HG03439 (cell line): Measurements from ENCODE around the gene MPRIP.
"Not testable (repeated sequence)": the region's sequence is repeated elsewhere in the genome, so short reads cannot be mapped to it uniquely, and the experiment has no call there.

ENCODE experiments used
- ATAC-seq: cut with Tn5 transposase; IDR thresholded peaks from one replicate; pipeline ENCODE4 v1.9.1; 2021; ENCODE audit warnings: mild to moderate bottlenecking, moderate library complexity; ENCODE audit not compliant: unreplicated experiment

MPRIP gene

GRCh38 chr17:17011043-17011907 lies 31.0 kb upstream of the MPRIP start:
- not testable (repeated sequence) for ATAC-seq

DNA sequence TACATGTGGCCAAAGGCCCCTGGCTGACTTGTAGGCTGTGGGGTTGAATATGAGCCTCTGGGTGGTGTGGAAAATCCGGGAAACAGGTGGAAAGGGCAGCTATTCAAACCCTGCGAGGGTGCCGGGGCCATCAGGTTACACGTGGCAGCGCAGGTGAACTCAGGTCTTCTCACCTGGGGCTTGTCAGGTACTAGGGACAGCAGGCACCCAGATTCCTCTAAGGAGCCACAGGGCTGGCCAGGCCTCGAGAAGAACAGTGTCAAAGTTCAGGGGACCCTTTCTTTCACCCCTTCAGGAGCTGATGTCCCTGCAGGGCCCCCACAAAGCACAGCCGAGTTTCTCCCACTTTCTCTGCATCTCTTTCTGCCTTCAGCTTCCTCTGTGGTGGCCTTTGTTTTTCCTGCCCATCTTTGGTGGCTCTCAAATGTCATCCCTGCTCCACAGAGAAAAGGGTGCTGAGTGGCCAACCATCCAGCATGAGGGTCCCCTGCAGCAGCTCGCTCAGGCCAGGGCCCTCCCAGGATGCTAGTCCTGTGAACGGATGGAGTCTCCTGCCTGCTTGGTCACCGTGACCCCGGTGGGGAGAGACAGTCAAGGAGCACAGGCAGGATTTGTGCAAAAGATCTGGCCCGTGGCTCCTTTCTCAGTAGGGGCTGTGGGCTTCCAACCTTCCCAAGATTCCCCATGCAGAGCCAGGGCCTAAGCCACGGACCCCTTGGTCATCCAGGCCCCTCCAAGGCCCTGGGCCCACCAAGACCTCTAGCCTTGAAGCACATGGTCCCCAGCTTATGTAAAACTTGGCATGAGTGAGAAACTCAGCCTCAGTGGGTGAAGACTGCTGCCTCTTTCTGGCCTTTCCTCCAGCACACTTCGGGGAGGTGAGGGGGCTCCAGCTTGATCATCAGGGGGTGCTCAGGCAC lies 28.2 kb upstream of the MPRIP start:
- ATAC-seq, result not testable (repeated sequence)

DNA sequence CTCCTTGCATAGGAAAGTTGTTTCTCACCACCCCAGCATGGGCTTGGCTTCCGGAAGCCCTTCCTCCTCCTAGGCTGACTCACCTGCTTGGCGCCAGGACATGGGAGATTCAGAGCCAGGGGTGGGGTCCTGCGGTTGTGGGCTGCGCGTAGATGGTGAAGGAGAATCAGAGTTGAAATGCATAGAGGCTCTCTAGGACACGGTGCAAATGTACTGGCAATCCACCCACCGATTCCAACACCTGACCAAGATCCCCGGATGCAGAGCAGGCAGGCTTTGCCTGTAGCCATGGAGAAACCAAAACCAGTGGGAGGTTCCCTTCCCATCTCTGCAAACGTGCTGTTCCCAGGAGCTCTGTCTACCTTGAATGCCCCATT lies 27.5 kb upstream of the MPRIP start:
- not testable (repeated sequence) for ATAC-seq

GRCh38 chr17:17015230-17015629 lies 27.0 kb upstream of the MPRIP start:
- no peak for ATAC-seq

GRCh38 chr17:17016199-17017197 lies 25.8 kb upstream of the MPRIP start:
- not testable (repeated sequence) for ATAC-seq

DNA sequence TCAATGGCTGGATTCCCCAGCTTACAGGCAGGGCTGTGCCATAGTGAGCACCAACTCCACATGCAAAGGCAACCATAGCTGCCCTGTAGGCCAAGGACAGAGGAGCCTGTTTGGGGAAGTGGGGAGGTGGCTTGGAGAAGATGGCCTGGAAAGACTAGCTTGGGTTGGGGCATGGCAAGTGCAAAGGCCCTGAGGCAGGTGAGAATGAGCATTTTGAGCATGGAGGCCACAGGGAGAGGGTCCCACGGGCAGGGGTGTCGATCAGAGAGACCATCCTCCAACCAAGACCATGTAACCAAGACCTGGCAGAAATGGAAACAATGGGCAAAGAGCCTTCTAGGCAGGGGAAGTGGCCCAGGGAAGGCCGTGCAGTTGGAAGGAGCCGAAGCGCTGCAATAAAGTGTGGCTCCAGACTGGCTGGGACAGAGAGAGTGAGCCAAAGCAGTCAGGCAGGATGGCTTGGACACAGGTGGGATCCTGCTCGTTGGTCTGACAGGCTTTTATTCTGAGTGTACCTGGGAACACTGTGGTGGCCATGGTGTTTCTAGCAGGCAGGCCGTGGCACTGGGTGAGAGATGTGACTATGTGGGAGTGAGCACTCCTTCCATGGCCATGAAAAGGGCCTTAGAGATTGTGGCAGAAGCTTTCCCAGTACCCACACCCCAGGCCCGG lies 24.8 kb upstream of the MPRIP start:
- no peak for ATAC-seq

- ATAC-seq, result no peak
Observed at GRCh38 chr17:17018021-17018441, 24.2 kb upstream of the MPRIP start.

DNA sequence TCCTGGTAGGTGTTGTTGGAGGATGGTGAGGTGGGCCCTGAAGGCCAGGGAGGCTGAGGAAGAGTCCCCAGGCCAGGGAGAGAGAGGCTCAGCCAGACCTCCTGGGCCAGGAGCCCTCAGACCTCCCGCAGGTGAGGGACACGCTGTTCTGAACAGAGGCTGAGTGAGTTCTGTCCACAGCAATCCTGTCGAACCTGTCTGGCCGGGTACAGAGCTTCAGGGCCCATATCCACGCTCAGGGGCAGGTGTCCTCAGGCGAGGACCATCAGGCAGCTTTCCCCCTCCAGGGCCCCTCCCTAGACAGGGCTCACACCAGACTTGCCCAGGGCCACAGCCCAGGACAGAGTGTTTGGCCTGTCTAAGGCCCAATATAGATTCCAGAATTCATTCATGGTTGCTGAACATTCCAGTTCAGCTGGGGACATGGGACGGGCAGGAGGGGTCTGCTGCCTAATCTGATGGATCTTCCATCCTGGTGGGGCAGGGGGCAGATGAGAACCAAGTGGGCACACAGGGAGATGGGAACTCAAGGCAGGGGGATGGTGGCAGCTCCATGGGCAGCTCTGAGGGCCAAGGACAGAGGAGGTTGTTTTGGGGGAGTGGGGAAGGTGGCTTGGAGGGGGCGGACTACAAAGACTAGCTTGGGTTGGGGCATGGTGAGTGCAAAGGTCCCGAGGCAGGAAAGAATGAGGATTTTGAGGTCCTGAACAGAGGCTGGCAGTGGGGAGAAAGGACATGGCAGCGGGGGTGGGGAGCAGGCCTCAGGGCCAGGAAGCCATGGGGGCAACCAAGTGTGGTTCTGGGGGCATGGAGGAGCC lies 23.4 kb upstream of the MPRIP start:
- ATAC-seq, result no peak

- ATAC-seq, result no peak
Observed at GRCh38 chr17:17019430-17019762, 22.9 kb upstream of the MPRIP start.

GRCh38 chr17:17019891-17020456 lies 22.3 kb upstream of the MPRIP start:
- no peak for ATAC-seq

DNA sequence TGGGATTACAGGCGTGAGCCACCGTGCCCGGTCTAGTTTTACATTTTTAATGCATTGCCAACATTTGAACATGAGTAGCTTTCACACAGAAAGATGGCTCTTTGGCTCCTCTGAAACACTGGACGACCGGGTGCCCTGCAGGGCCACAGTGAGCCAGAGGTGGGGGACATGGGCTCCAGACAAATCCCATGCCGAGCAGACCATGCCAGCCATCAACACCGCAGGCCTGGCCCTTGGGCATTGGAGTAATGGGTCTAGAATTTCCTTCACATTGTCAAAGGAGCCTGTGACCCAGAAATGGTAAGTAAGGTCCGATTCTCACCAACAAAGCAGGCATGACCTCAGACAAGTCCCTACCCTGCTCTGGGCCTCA lies 21.4 kb upstream of the MPRIP start:
- no peak for ATAC-seq

GRCh38 chr17:17021194-17021863 lies 20.9 kb upstream of the MPRIP start:
- no peak for ATAC-seq

- no peak for ATAC-seq
Observed at GRCh38 chr17:17022011-17022410, 20.2 kb upstream of the MPRIP start.

GRCh38 chr17:17022456-17022855 lies 19.8 kb upstream of the MPRIP start:
- no peak for ATAC-seq

- no peak for ATAC-seq
Observed at GRCh38 chr17:17024778-17025300, 17.4 kb upstream of the MPRIP start.

DNA sequence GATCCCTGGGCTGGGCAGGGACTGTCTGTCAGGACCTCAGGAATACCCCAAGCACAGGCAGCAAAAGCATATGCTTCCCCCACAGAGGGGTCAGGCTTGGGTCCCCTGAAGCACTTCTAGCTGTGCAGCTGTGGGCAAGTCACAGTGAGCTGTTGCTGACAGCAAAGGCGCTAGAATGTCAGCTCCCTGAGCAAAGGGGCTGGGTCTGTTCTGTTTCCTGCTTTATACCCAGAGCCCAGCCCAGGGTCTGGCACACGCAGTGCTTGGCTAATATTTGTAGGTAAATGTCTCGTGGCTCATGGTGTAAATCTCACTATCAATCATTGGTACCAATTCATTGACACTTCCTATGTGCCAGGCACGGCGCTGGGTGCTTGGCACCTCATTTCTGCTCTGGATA lies 16.6 kb upstream of the MPRIP start:
- ATAC-seq, result no peak

DNA sequence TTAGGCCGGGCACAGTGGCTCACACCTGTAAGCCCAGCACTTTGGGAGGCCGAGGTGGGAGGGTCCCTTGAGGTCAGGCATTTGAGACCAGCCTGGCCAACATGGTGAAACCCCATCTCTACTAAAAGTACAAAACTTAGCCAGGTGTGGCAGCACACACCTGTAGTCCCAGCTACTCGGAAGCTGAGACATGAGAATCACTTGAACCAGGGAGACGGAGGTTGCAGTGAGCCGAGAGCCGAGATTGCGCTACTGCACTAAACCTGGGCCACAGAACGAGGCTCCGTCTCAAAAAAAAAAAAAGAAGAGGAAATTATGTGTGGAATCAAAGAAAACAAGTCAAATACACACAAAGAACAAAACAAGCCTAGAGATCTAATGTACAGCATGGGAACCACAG lies 16.1 kb upstream of the MPRIP start:
- no peak for ATAC-seq

GRCh38 chr17:17027442-17028058 lies 14.7 kb upstream of the MPRIP start:
- no peak for ATAC-seq
